ENCODE data around the gene ZNF532. TPM values are rescaled to one million over a fixed set of nuclear protein-coding genes. Genes with fewer than 3 reads are reported as not detected.

ZNF532 gene
- total RNA-seq, 4 donors from 2014 or later = 54.7 to 124 (median 91.2) TPM

- no peaks in the 10 kb centered on the region for H3K36me3 ChIP-seq
- H3K4me3 ChIP-seq = no peak overlapping the region
- H3K9me3 ChIP-seq = no peaks in the 10 kb centered on the region
- DNase-seq (no peak), ATAC-seq (no peak)
- intact Hi-C loops (cut with DNase I; ENCODE audit: low total_unique reads) (no loop called here), in situ Hi-C loops (cut with MboI; ENCODE audit: low sequenced_read_pairs in 4 of 4) (loop anchor here in 1 of 4 donors (10.0 kb wide), 1 partner anchor 69 kb away; no protein-coding TSS in a partner anchor)
- H3K4me1 ChIP-seq = peaks cover 54 to 74% of the 10 kb centered on the region in 2 donors
- no peaks in the 10 kb centered on the region for H3K27me3 ChIP-seq
- H3K27ac ChIP-seq = peak overlapping the region; percentile 90 to 94 (median 91)
- TF ChIP-seq CTCF (IDR thresholded peaks at IDR 0.05 in 4 of 5, conservative IDR thresholded peaks at IDR 0.05 in 1 of 5) (no peak), POLR2A (IDR thresholded peaks at IDR 0.05) (no peak)
Observed at GRCh38 chr18:58996131-58996641, 131.5 kb downstream of the ZNF532 start.

- H3K36me3 ChIP-seq = no peaks in the 10 kb centered on the region
- H3K27me3 ChIP-seq = no peaks in the 10 kb centered on the region
- no peak overlapping the region for H3K4me3 ChIP-seq
- no peaks in the 10 kb centered on the region for H3K9me3 ChIP-seq
- TF ChIP-seq CTCF (IDR thresholded peaks at IDR 0.05 in 4 of 5, conservative IDR thresholded peaks at IDR 0.05 in 1 of 5) (no peak), POLR2A (IDR thresholded peaks at IDR 0.05) (no peak)
- in situ Hi-C loops (cut with MboI; ENCODE audit: low sequenced_read_pairs in 4 of 4) = loop anchor here in 1 of 4 donors (10.0 kb wide), 1 partner anchor 68 kb away; no protein-coding TSS in a partner anchor
- no peak for DNase-seq
- H3K4me1 ChIP-seq = peaks cover 49 to 69% of the 10 kb centered on the region in 2 donors
- H3K27ac ChIP-seq = peak overlapping the region; percentile 90 to 94 (median 91)
- intact Hi-C loops (cut with DNase I; ENCODE audit: low total_unique reads) = no loop called here
- ATAC-seq = no peak
Observed at GRCh38 chr18:58996696-58997095, 132.0 kb downstream of the ZNF532 start.

- H3K4me3 ChIP-seq = peak overlapping the region in 1 of 4 donors; percentile 42
- DNase-seq = peak; percentile 54 to 58
- peak; percentile 45 to 53 for ATAC-seq
Observed at GRCh38 chr18:58997811-58998337, 133.2 kb downstream of the ZNF532 start.

GRCh38 chr18:58998401-58999203 is 133.9 kb downstream of the ZNF532 start:
- TF ChIP-seq POLR2A (IDR thresholded peaks at IDR 0.05) = peak in 1 of 2 donors; percentile 49
- TF ChIP-seq CTCF (IDR thresholded peaks at IDR 0.05 in 4 of 5, conservative IDR thresholded peaks at IDR 0.05 in 1 of 5) = peak in 4 of 5 experiments; percentile 17 to 63 (median 28)
- Histone ChIP-seq H3K9me3 (no peaks in the 10 kb centered on the region), H3K4me3 (peak overlapping the region; percentile 11 to 42 (median 39)), H3K27me3 (no peaks in the 10 kb centered on the region), H3K36me3 (no peaks in the 10 kb centered on the region), H3K4me1 (peaks cover 31 to 50% of the 10 kb centered on the region in 2 donors), H3K27ac (peak overlapping the region; percentile 90 to 94 (median 91))
- intact Hi-C loops (cut with DNase I; ENCODE audit: low total_unique reads) = loop anchor here (2.0 kb wide), 1 partner anchor 22 kb away; no protein-coding TSS in a partner anchor
- in situ Hi-C loops (cut with MboI; ENCODE audit: low sequenced_read_pairs in 4 of 4) = loop anchor here in 1 of 4 donors (10.0 kb wide), 1 partner anchor 66 kb away; no protein-coding TSS in a partner anchor
- ATAC-seq = peak; percentile 95 to 96
- peak; percentile 77 to 91 for DNase-seq

More at GRCh38 chr18:58997811-58998337, 133.2 kb downstream of the ZNF532 start:
- Histone ChIP-seq H3K9me3 (no peaks in the 10 kb centered on the region), H3K27me3 (no peaks in the 10 kb centered on the region), H3K4me1 (peaks cover 37 to 57% of the 10 kb centered on the region in 2 donors), H3K27ac (peak overlapping the region; percentile 90 to 94 (median 91)), H3K36me3 (no peaks in the 10 kb centered on the region)
- intact Hi-C loops (cut with DNase I; ENCODE audit: low total_unique reads) (loop anchor here (2.0 kb wide), 1 partner anchor 23 kb away; no protein-coding TSS in a partner anchor), in situ Hi-C loops (cut with MboI; ENCODE audit: low sequenced_read_pairs in 4 of 4) (loop anchor here in 1 of 4 donors (10.0 kb wide), 1 partner anchor 67 kb away; no protein-coding TSS in a partner anchor)
- TF ChIP-seq CTCF (IDR thresholded peaks at IDR 0.05 in 4 of 5, conservative IDR thresholded peaks at IDR 0.05 in 1 of 5) (no peak), POLR2A (IDR thresholded peaks at IDR 0.05) (peak in 1 of 2 donors; percentile 17)

Data from gastrocnemius medialis (tissue), 4 donors.